CD14-positive monocyte (primary cell): ENCODE results near the gene C1QTNF5. TPM values are rescaled to one million over a fixed set of nuclear protein-coding genes. Genes with fewer than 3 reads are reported as not detected.

Experiments used
- DNase-seq, 3 donors: peaks; one replicate each; pipeline ENCODE4 v3.0.0-alpha.2; 2011 to 2022
- H2AFZ ChIP-seq: 2 replicates; pipeline ENCODE4 v1.6.0; 2012; ENCODE audit warnings: mild to moderate bottlenecking, low read depth, low read length, inconsistent platforms; ENCODE audit not compliant: insufficient read depth, poor library complexity, severe bottlenecking
- H3K27ac ChIP-seq, 2 donors: 1 replicate in 1 of 2; 2 replicates in 1 of 2; pipeline ENCODE4 v1.5.1; 2012 to 2013; ENCODE audit warnings: low read length in 2 of 2, control low read depth in 1 of 2, inconsistent platforms in 1 of 2, low read depth in 1 of 2, mild to moderate bottlenecking in 1 of 2
- H3K27me3 ChIP-seq, 2 donors: one replicate each; pipeline versions ENCODE4 v1.6.0 to v1.6.1; 2011 to 2013; ENCODE audit warnings: low read length in 2 of 2; ENCODE audit not compliant: control insufficient read depth in 2 of 2, insufficient read depth in 2 of 2
- H3K36me3 ChIP-seq, 2 donors: replicated peaks in 1 of 2; 1 replicate in 1 of 2; 2 replicates in 1 of 2; pipeline versions ENCODE4 v1.5.1 to v1.6.1; 2012 to 2013; ENCODE audit warnings: low read length in 2 of 2, control low read depth in 1 of 2, inconsistent platforms in 1 of 2, mild to moderate bottlenecking in 1 of 2; ENCODE audit not compliant: insufficient read depth in 2 of 2, control insufficient read depth in 1 of 2
- H3K4me1 ChIP-seq, 2 donors: 1 replicate in 1 of 2; 2 replicates in 1 of 2; pipeline versions ENCODE4 v1.5.1 to v1.6.1; 2012 to 2013; ENCODE audit warnings: low read length in 2 of 2, control low read depth in 1 of 2, inconsistent platforms in 1 of 2, mild to moderate bottlenecking in 1 of 2, moderate library complexity in 1 of 2; ENCODE audit not compliant: insufficient read depth in 2 of 2, control insufficient read depth in 1 of 2
- H3K4me2 ChIP-seq: replicated peaks from 2 replicates; pipeline ENCODE3; 2012; ENCODE audit warnings: low read length, moderate library complexity, mild to moderate bottlenecking; ENCODE audit not compliant: poor library complexity, severe bottlenecking; ENCODE audit errors: extremely low read depth
- H3K4me3 ChIP-seq, 3 experiments: fragments of 200-600 bp in 1 of 3; sonication (generic) in 1 of 3; replicated peaks in 1 of 3; 1 replicate in 2 of 3; 2 replicates in 1 of 3; pipeline ENCODE4 v1.5.1; 2011 to 2013; ENCODE audit warnings: low read length in 3 of 3, mild to moderate bottlenecking in 3 of 3, control low read depth in 2 of 3, low read depth in 2 of 3, inconsistent platforms in 1 of 3, moderate library complexity in 1 of 3
- H3K79me2 ChIP-seq: 2 replicates; pipeline ENCODE4 v1.6.0; 2012; ENCODE audit warnings: mild to moderate bottlenecking, control low read depth, inconsistent platforms, low read length, moderate library complexity; ENCODE audit not compliant: insufficient read depth
- H3K9ac ChIP-seq: 2 replicates; pipeline ENCODE4 v1.6.0; 2017; ENCODE audit warnings: low read length, mild to moderate bottlenecking; ENCODE audit not compliant: insufficient read depth, poor library complexity, severe bottlenecking
- H3K9me3 ChIP-seq, 2 donors: replicated peaks in 1 of 2; 1 replicate in 1 of 2; 2 replicates in 1 of 2; pipeline versions ENCODE4 v1.5.1 to v1.6.1; 2012 to 2013; ENCODE audit warnings: low read length in 2 of 2, control low read depth in 1 of 2; ENCODE audit not compliant: control insufficient read depth in 1 of 2, insufficient read depth in 1 of 2
- H4K20me1 ChIP-seq: 2 replicates; pipeline ENCODE4 v1.6.0; 2012; ENCODE audit warnings: mild to moderate bottlenecking, low read length, control low read depth, moderate library complexity; ENCODE audit not compliant: insufficient read depth
- H3K27ac Mint-ChIP-seq, 7 donors: one replicate each; pipeline ENCODE4 v1.8.0; 2020; ENCODE audit warnings: mild to moderate bottlenecking in 7 of 7, mixed read lengths in 7 of 7, moderate library complexity in 6 of 7, inconsistent platforms in 2 of 7
- H3K27me3 Mint-ChIP-seq, 3 donors: one replicate each; pipeline ENCODE4 v1.8.0; 2021 to 2022; ENCODE audit warnings: low read depth in 3 of 3, mild to moderate bottlenecking in 3 of 3, mixed read lengths in 3 of 3, moderate library complexity in 3 of 3, inconsistent platforms in 1 of 3
- H3K36me3 Mint-ChIP-seq, 2 donors: one replicate each; pipeline ENCODE4 v1.8.0; 2020; ENCODE audit warnings: mixed read lengths in 2 of 2, inconsistent platforms in 1 of 2, mild to moderate bottlenecking in 1 of 2
- H3K4me1 Mint-ChIP-seq: one replicate; pipeline ENCODE4 v1.8.0; 2020; ENCODE audit warnings: mild to moderate bottlenecking, mixed read lengths
- H3K4me3 Mint-ChIP-seq, 2 donors: one replicate each; pipeline ENCODE4 v1.8.0; 2020; ENCODE audit warnings: mild to moderate bottlenecking in 2 of 2, mixed read lengths in 2 of 2, moderate library complexity in 1 of 2
- H3K9me3 Mint-ChIP-seq, 7 donors: one replicate each; pipeline ENCODE4 v1.8.0; 2020 to 2022; ENCODE audit warnings: mixed read lengths in 7 of 7, mild to moderate bottlenecking in 6 of 7, moderate library complexity in 6 of 7, inconsistent platforms in 2 of 7
- CTCF ChIP-seq: fragments of 200-600 bp; IDR thresholded peaks from one replicate; pipeline ENCODE4 v1.8.0; 2022; ENCODE audit warnings: antibody characterized with exemption, mild to moderate bottlenecking
- WGBS: methylation state at CpG from one replicate; pipeline ENCODE4 v1.1.5; 2013; ENCODE audit warnings: missing lambda C conversion rate; ENCODE audit not compliant: insufficient coverage; 5-methylcytosine and 5-hydroxymethylcytosine counted together
- intact Hi-C, 2 donors: fragments of 100-400 bp; cut with micrococcal nuclease; formaldehyde crosslinking; loops; one replicate each; pipeline versions ENCODE4 v1.15.0 to v1.15.1; 2023
- polyA plus RNA-seq, 3 donors: library from polyadenylated mRNA; depleted of rRNA in 1 of 3; unstranded in 2 of 3; stranded (reverse) in 1 of 3; fragments of 300-500 nt in 2 of 3; fragments of >200 nt in 1 of 3; fragmentation: Illumina TruSeq in 2 of 3; gene quantifications; 1 replicate in 2 of 3; 2 replicates in 1 of 3; pipeline ENCODE4 v1.2.3, GENCODE V29; 2012 to 2021

C1QTNF5 gene
- polyA plus RNA-seq, 3 donors: not detected

- Mint-ChIP-seq H3K4me3 (no peak overlapping the region), H3K9me3 (no peaks in the 10 kb centered on the region), H3K27me3 (peaks cover 7 to 14% (median 13%) of the 10 kb centered on the region in 3 donors), H3K36me3 (no peaks in the 10 kb centered on the region), H3K27ac (no peak overlapping the region), H3K4me1 (peaks cover 8% of the 10 kb centered on the region)
- intact Hi-C loops: no loop called here
- WGBS: 15% methylated on average over 1 of the region's 1 CpG
- Histone ChIP-seq H3K4me1 (peaks cover 12 to 14% of the 10 kb centered on the region in 2 donors), H3K27me3 (no peaks in the 10 kb centered on the region), H3K4me3 (no peak overlapping the region), H3K79me2 (peaks cover 8% of the 10 kb centered on the region), H3K27ac (no peak overlapping the region), H2AFZ (no peak overlapping the region), H3K9ac (no peak overlapping the region), H3K36me3 (no peaks in the 10 kb centered on the region), H3K4me2 (no peak overlapping the region), H3K9me3 (no peaks in the 10 kb centered on the region), H4K20me1 (no peaks in the 10 kb centered on the region)
- DNase-seq: no peak
- no peak for TF ChIP-seq CTCF
These were observed 10.4 kb downstream of the C1QTNF5 start for GRCh38 chr11:119330237-119330636.

GRCh38 chr11:119329320-119329719 is 11.4 kb downstream of the C1QTNF5 start:
- Histone ChIP-seq H3K9me3 (no peaks in the 10 kb centered on the region), H2AFZ (no peak overlapping the region), H3K4me3 (no peak overlapping the region), H3K9ac (no peak overlapping the region), H3K27me3 (no peaks in the 10 kb centered on the region), H3K79me2 (no peaks in the 10 kb centered on the region), H3K4me1 (peaks cover 6 to 8% of the 10 kb centered on the region in 2 donors), H4K20me1 (no peaks in the 10 kb centered on the region), H3K4me2 (no peak overlapping the region), H3K27ac (no peak overlapping the region), H3K36me3 (no peaks in the 10 kb centered on the region)
- H3K27me3 Mint-ChIP-seq: peaks cover 10 to 14% (median 13%) of the 10 kb centered on the region in 3 donors
- no peak for TF ChIP-seq CTCF
- no CpG with 5 or more reads among the region's 2 CpGs for whole genome bisulfite sequencing
- H3K9me3 Mint-ChIP-seq: peaks cover 0 to 2% (median 0%) of the 10 kb centered on the region in 7 donors
- H3K36me3 Mint-ChIP-seq: no peaks in the 10 kb centered on the region
- intact Hi-C loops: no loop called here
- H3K4me1 Mint-ChIP-seq: peaks cover 3% of the 10 kb centered on the region
- no peak overlapping the region for H3K27ac Mint-ChIP-seq
- no peak overlapping the region for H3K4me3 Mint-ChIP-seq
- no peak for DNase-seq
